Kidney (tissue), 14 donors: ENCODE data around the gene DRC3. TPM values are rescaled to one million over a fixed set of nuclear protein-coding genes. Genes with fewer than 3 reads are reported as not detected.

Experiments
- DNase-seq, 5 donors: peaks; one replicate each; pipeline ENCODE4 v3.0.0-alpha.2; 2013 to 2020
- FAIRE-seq: peaks from 2 replicates; lab custom pipeline; 2012; peaks lifted over from hg19 to GRCh38; lab: Jason Lieb, UNC
- H3K27ac ChIP-seq, 2 donors: one replicate each; pipeline ENCODE4 v1.7.0; 2013; ENCODE audit warnings: low read depth in 2 of 2, low read length in 2 of 2, inconsistent platforms in 1 of 2
- H3K27me3 ChIP-seq: one replicate; pipeline ENCODE4 v1.7.1; 2013; ENCODE audit warnings: low read length, inconsistent platforms; ENCODE audit not compliant: control insufficient read depth, insufficient read depth
- H3K36me3 ChIP-seq, 3 donors: one replicate each; pipeline versions ENCODE4 v1.7.0 to v1.7.1; 2013; ENCODE audit warnings: low read length in 3 of 3, control low read depth in 1 of 3, inconsistent platforms in 1 of 3; ENCODE audit not compliant: insufficient read depth in 3 of 3, control insufficient read depth in 2 of 3
- H3K4me1 ChIP-seq, 3 donors: one replicate each; pipeline versions ENCODE4 v1.7.0 to v1.7.1; 2013; ENCODE audit warnings: low read length in 3 of 3, inconsistent platforms in 1 of 3, low read depth in 1 of 3; ENCODE audit not compliant: control insufficient read depth in 2 of 3, insufficient read depth in 2 of 3
- H3K4me3 ChIP-seq, 3 donors: one replicate each; pipeline versions ENCODE4 v1.7.0 to v1.8.1; 2013; ENCODE audit warnings: low read length in 3 of 3, control low read depth in 1 of 3, inconsistent platforms in 1 of 3
- H3K9ac ChIP-seq, 3 donors: one replicate each; pipeline versions ENCODE4 v1.7.0 to v1.7.1; 2013; ENCODE audit warnings: low read length in 3 of 3, control low read depth in 1 of 3, inconsistent platforms in 1 of 3
- H3K9me3 ChIP-seq, 3 donors: one replicate each; pipeline versions ENCODE4 v1.7.0 to v1.7.1; 2013; ENCODE audit warnings: low read length in 3 of 3, control low read depth in 1 of 3, inconsistent platforms in 1 of 3; ENCODE audit not compliant: control insufficient read depth in 2 of 3, insufficient read depth in 1 of 3
- intact Hi-C: fragments of 100-400 bp; cut with DNase I; formaldehyde crosslinking; loops from one replicate; pipeline ENCODE4 v1.11.1; 2022
- polyA plus RNA-seq: library from polyadenylated mRNA; stranded (reverse); fragments of 350-450 nt; fragmentation: Illumina TruSeq; extraction: RNeasy Lipid Tissue Mini Kit (QIAGEN cat#74804); gene quantifications from one replicate; pipeline ENCODE4 v1.2.3, GENCODE V29; 2014; ENCODE audit warnings: low read depth, low replicate concordance; ENCODE audit not compliant: insufficient read depth
- total RNA-seq: library from RNA; stranded (reverse); fragmentation: NEBNext Ultra II Directional; extraction: Animal tissue kit (Norgen Biotek cat#: 25700); gene quantifications from one replicate; pipeline ENCODE4 v1.2.1, GENCODE V29; 2021
- TF ChIP-seq, protein P1 (sequence below): IDR thresholded peaks from 3 replicates; pipeline ENCODE4 v1.5.1; 2012; ENCODE audit warnings: mild to moderate bottlenecking, moderate library complexity, borderline replicate concordance; ENCODE audit not compliant: insufficient read depth; ENCODE audit errors: extremely low read depth
- donor health status: control.
- donor health status: control.
- donor health status: control.
- donor health status: control.
- donor health status: control.
- donor health status: DM: yes; HTN: yes; CAD: no.
- donor health status: Normal renal cell carcinoma (clear cell type).

Gene DRC3
- total and polyA plus RNA-seq, 2 donors from 2014 or later = 8.6 to 17.3 TPM

- H3K4me3 ChIP-seq = peak overlapping the region; percentile 20 to 85 (median 81)
- DNase-seq (peak in 1 of 5 donors; percentile 27), FAIRE-seq (no peak)
- intact Hi-C loops = no loop called here
- peak overlapping the region in 2 of 3 donors; percentile 83 to 95 for H3K9ac ChIP-seq
- no peaks in the 10 kb centered on the region for H3K36me3 ChIP-seq
- TF ChIP-seq, protein P1, sequence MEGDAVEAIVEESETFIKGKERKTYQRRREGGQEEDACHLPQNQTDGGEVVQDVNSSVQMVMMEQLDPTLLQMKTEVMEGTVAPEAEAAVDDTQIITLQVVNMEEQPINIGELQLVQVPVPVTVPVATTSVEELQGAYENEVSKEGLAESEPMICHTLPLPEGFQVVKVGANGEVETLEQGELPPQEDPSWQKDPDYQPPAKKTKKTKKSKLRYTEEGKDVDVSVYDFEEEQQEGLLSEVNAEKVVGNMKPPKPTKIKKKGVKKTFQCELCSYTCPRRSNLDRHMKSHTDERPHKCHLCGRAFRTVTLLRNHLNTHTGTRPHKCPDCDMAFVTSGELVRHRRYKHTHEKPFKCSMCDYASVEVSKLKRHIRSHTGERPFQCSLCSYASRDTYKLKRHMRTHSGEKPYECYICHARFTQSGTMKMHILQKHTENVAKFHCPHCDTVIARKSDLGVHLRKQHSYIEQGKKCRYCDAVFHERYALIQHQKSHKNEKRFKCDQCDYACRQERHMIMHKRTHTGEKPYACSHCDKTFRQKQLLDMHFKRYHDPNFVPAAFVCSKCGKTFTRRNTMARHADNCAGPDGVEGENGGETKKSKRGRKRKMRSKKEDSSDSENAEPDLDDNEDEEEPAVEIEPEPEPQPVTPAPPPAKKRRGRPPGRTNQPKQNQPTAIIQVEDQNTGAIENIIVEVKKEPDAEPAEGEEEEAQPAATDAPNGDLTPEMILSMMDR = no peak
- peaks cover 6 to 19% (median 13%) of the 10 kb centered on the region in 3 donors for H3K4me1 ChIP-seq
- H3K27ac ChIP-seq = peak overlapping the region; percentile 77 to 80
- no peaks in the 10 kb centered on the region for H3K9me3 ChIP-seq
- no peaks in the 10 kb centered on the region for H3K27me3 ChIP-seq
Measured at GRCh38 chr17:17970699-17971430, 1.8 kb upstream of the DRC3 start.

DNA sequence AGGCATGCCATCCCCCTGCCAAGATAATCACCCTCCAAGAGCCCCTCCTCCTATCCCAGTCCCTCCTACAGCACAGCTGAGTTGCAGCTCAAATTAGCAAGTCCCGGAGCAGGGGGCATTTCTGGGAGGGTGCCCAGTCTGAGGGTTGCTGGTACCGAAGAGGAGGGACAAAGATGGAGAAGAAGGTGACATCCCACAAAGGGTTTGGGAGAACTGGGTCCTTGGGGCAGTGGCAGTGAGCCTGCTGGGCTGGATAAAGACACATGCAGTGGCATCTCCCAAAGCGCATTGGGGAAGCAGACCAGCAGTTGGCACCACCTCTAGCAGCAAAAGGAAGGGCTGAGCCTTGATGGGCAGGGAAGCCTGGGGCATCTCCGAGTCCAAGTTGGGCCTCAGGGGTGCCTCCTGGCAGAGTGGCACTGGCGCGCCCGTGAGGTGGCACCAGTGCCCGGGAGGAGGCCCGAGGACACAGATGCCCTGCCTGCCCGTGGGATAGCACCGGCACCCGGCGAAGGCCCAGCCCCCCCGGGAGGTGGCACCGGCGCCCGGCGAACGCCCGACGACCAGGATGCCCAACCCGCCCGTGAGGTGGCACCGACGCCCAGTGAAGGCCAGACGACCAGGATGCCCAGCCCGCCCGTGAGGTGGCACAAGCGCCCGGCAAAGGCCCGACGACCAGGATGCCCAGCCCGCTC, 1.1 kb upstream of the DRC3 start:
- Histone ChIP-seq H3K36me3 (no peaks in the 10 kb centered on the region), H3K9me3 (no peaks in the 10 kb centered on the region), H3K9ac (peak overlapping the region; percentile 36 to 95 (median 83)), H3K27me3 (no peaks in the 10 kb centered on the region), H3K27ac (peak overlapping the region; percentile 77 to 80), H3K4me3 (peak overlapping the region; percentile 51 to 85 (median 81)), H3K4me1 (peaks cover 6 to 19% (median 7%) of the 10 kb centered on the region in 3 donors)
- TF ChIP-seq, protein P1 = no peak
- FAIRE-seq = no peak
- peak in 2 of 5 donors; percentile 12 to 91 for DNase-seq
- intact Hi-C loops = no loop called here

- intact Hi-C loops = no loop called here
- no peaks in the 10 kb centered on the region for H3K36me3 ChIP-seq
- peaks cover 6 to 19% (median 6%) of the 10 kb centered on the region in 3 donors for H3K4me1 ChIP-seq
- DNase-seq = no peak
- no peaks in the 10 kb centered on the region for H3K9me3 ChIP-seq
- H3K9ac ChIP-seq = peak overlapping the region; percentile 23 to 88 (median 77)
- H3K27me3 ChIP-seq = no peaks in the 10 kb centered on the region
- peak overlapping the region; percentile 32 to 46 for H3K27ac ChIP-seq
- H3K4me3 ChIP-seq = peak overlapping the region; percentile 71 to 92 (median 85)
- no peak for FAIRE-seq
- TF ChIP-seq, protein P1 = no peak
Measured at GRCh38 chr17:17972952-17973254, 241 bp downstream of the DRC3 start.
